Measurements from ENCODE around the gene CECR2. TPM values are rescaled to one million over a fixed set of nuclear protein-coding genes. Genes with fewer than 3 reads are reported as not detected.

Gene CECR2
- total RNA-seq, result under 1 TPM in 1 of 2 experiments, not detected in 1; 0.17 TPM

DNA sequence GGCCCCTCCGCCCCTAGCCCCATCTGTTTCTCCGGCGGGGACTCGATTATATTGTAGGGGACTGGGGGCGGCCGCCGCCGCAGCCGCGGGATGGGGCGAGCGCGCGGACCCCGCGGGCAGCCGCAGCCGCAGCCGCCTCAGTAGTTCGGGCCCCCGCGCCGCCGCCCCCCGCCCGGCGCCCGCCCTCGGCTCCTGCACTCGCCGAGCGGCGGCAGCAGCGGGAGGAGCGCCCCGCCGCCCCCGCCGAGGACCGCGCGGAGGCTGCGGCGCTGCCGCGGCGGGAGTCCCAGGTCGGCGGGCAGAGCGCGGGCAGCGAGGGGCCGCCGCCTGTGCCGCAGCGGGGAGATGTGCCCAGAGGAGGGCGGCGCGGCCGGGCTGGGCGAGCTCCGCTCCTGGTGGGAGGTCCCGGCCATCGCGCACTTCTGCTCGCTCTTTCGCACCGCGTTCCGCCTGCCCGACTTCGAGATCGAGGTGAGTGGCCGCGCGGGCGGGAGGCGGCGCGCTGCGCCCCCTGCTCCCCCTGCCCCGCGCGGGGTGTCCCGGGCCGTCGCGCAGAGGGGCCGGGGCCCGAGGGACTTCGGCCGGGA is at the start of gene CECR2:
Gene CECR2, plus strand, starts transcription at position 22 of the 587 bp plus-strand sequence. Its CDS starts 324 bp downstream, at position 346.
- H3K4me3 Mint-ChIP-seq, result peak within 1 kb of the TSS; percentile 66
- H3K4me1 Mint-ChIP-seq (ENCODE audit: low read depth), result peaks cover 22% of the 10 kb centered on the region
- peaks cover 47% of the 10 kb centered on the region for H3K27me3 Mint-ChIP-seq (ENCODE audit: low read depth)
- no peaks in the 10 kb centered on the region for H3K36me3 Mint-ChIP-seq (ENCODE audit: low read depth)
- intact Hi-C loops (cut with micrococcal nuclease), result loop anchor here (1.0 to 5.0 kb wide), 3 partner anchors 21 to 294 kb away; partner anchors contain the start of gene ADA2
- DNase-seq, result peak; percentile 31
- H3K27ac Mint-ChIP-seq, result no peak within 1 kb of the TSS
- CTCF ChIA-PET, result no interaction called here
- H3K9me3 Mint-ChIP-seq, result no peaks in the 10 kb centered on the region

DNA sequence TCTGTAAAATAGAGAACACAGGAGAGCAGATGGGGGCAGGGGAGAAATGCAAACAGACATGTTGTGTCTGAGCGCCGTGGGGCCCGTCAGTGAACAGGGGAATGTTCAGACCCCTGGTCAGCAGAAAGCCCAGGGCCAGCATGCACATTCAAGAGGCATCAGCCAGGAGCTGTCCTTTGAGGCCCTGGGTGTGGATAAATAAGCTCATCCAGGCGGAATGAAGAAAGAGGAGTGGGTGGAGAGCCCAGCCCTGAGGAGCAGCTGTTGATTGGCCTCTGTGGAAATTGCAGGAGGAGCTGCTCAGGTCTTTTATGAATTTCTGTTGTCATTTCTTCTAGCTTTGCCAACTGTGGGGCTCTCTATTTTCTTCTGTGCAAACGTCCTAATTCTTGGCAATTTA is 49.7 kb upstream of the CECR2 start:
- Mint-ChIP-seq H3K27me3 (ENCODE audit: low read depth) (no peaks in the 10 kb centered on the region), H3K4me1 (ENCODE audit: low read depth) (no peaks in the 10 kb centered on the region), H3K27ac (no peak overlapping the region), H3K36me3 (ENCODE audit: low read depth) (no peaks in the 10 kb centered on the region), H3K9me3 (no peaks in the 10 kb centered on the region), H3K4me3 (no peak overlapping the region)
- DNase-seq, result no peak
- intact Hi-C loops (cut with micrococcal nuclease), result no loop called here
- CTCF ChIA-PET, result interaction anchor here (0.5 to 1.9 kb wide), 5 partner anchors 26 to 148 kb away, joined by 3 to 8 read pairs (median 3); no protein-coding TSS in a partner anchor

DNA sequence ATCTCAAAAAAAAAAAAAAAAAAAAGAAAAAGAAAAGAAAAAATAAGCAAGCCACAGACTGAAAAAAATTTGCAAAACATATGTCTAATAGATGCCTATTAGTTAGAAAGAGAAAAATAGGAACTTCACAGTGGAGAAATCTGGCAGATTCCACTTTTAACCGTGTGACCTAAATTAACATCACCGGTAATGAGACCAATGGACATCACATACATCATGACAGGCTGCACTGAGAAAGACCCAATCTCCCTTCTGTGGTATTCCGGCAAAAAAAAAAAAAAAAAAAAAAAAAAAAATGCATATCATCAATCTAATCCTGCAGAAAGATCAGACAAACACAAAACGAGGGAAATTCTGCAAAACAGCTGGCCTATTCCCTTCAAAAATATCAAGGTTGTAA is 46.7 kb upstream of the CECR2 start:
- H3K9me3 Mint-ChIP-seq, result no peaks in the 10 kb centered on the region

DNA sequence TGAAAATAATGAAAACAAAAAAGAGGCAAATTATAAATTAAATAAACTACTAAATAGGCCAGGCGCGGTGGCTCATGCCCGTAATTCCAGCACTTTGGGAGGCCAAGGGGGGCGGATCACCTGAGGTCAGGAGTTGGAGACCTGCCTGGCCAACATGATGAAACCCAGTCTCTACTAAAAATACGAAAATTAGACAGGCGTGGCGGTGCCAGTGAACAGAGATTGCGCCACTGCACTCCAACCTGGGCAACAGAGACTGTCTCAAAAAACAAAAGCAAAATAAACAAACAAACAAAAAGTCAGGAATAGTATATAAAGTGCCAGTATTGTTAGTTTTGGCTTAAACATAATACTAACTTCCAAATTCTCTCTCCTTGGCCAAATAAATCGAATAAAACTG is 37.6 kb upstream of the CECR2 start:
- no peaks in the 10 kb centered on the region for H3K9me3 Mint-ChIP-seq
- no peak overlapping the region for H3K27ac Mint-ChIP-seq
- no peaks in the 10 kb centered on the region for H3K36me3 Mint-ChIP-seq (ENCODE audit: low read depth)
- H3K27me3 Mint-ChIP-seq (ENCODE audit: low read depth), result no peaks in the 10 kb centered on the region
- H3K4me3 Mint-ChIP-seq, result no peak overlapping the region
- DNase-seq, result no peak
- no peaks in the 10 kb centered on the region for H3K4me1 Mint-ChIP-seq (ENCODE audit: low read depth)
- CTCF ChIA-PET, result no interaction called here
- intact Hi-C loops (cut with micrococcal nuclease), result no loop called here

More for the DNA sequence above, 46.7 kb upstream of the CECR2 start:
- H3K4me1 Mint-ChIP-seq (ENCODE audit: low read depth), result no peaks in the 10 kb centered on the region
- no peak overlapping the region for H3K4me3 Mint-ChIP-seq
- no peak for DNase-seq
- no peaks in the 10 kb centered on the region for H3K27me3 Mint-ChIP-seq (ENCODE audit: low read depth)
- H3K36me3 Mint-ChIP-seq (ENCODE audit: low read depth), result no peaks in the 10 kb centered on the region
- no peak overlapping the region for H3K27ac Mint-ChIP-seq
- CTCF ChIA-PET, result no interaction called here
- intact Hi-C loops (cut with micrococcal nuclease), result no loop called here

DNA sequence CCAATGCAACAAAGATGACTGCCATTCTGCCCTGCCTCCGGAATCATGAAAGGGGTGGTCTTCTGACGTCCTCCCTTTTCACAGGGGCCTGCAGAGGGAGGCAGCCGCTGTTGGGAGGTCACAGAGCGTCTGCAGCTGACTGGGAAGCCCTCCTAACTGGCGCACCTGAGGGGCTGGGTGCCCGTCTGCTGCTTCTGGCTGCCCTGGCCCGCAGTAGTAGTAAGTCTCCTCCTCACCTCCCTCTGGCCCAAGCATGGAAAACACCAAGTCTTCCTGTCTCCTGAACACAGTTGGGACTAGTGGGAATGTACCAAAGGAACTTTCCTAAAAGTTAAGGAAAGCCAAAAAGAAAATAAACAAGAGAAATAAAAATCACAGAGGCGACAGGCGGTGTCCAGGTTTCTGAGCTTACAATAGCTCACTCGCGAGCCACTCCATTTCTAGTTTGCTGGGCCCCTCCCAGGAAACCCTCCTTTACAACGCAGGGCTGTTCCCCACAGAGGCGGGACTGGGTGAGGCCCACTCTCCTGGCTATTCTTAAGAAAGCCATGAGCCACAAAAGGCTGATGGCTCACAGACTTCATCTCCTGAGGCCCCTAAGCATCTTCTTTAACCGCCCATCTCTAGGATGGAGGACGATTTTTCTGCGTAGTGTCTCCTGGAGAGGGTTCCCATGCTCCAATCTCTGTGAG is 37.0 kb upstream of the CECR2 start:
- no peaks in the 10 kb centered on the region for H3K4me1 Mint-ChIP-seq (ENCODE audit: low read depth)
- H3K4me3 Mint-ChIP-seq, result no peak overlapping the region
- CTCF ChIA-PET, result no interaction called here
- no peak overlapping the region for H3K27ac Mint-ChIP-seq
- H3K36me3 Mint-ChIP-seq (ENCODE audit: low read depth), result no peaks in the 10 kb centered on the region
- no peaks in the 10 kb centered on the region for H3K9me3 Mint-ChIP-seq
- intact Hi-C loops (cut with micrococcal nuclease), result no loop called here
- DNase-seq, result no peak
- no peaks in the 10 kb centered on the region for H3K27me3 Mint-ChIP-seq (ENCODE audit: low read depth)

DNA sequence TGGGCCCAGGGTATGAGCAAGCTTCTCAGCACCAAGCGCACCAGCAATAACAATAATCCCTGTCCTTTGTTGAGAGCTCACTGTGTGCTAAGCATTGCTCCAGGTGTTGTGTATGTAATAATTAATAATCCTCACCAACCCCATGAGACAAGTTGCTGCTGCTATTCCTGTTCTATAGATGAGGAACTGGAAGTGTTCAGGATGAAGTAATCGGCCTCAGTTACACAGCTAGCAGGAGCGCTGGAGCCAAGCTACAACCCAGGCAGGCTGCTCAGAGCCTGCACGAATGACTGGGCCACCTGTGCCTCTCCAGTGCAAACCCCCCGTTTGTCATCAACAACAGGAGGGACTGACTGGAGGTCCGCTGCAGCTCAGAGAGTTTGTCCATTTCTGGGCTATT is 35.2 kb upstream of the CECR2 start:
- H3K4me3 Mint-ChIP-seq, result no peak overlapping the region
- H3K27ac Mint-ChIP-seq, result no peak overlapping the region
- H3K9me3 Mint-ChIP-seq, result no peaks in the 10 kb centered on the region
- no peaks in the 10 kb centered on the region for H3K27me3 Mint-ChIP-seq (ENCODE audit: low read depth)
- H3K4me1 Mint-ChIP-seq (ENCODE audit: low read depth), result no peaks in the 10 kb centered on the region
- CTCF ChIA-PET, result no interaction called here
- intact Hi-C loops (cut with micrococcal nuclease), result no loop called here
- no peaks in the 10 kb centered on the region for H3K36me3 Mint-ChIP-seq (ENCODE audit: low read depth)
- DNase-seq, result no peak

DNA sequence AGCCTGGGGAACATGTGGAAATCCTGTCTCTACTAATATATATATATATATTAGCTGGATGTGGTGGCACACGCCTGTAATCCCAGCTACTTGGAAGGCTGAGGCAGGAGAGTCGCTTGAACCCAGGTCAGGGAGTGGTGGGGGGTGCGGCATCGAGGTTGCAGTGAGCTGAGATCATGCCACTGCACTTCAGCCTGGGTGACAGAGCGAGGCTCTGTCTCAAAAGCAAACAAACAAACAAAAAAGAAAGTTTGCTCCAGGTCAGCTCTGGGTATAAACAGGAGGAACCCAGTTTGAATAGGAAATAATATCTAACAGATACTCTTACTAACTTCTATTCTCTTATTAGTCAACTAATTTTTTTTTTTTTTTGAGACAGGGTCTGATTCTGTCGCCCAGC is 34.3 kb upstream of the CECR2 start:
- DNase-seq, result no peak
- intact Hi-C loops (cut with micrococcal nuclease), result no loop called here
- CTCF ChIA-PET, result interaction anchor here (0.6 kb wide), 1 partner anchor 22 kb away, joined by 5 read pairs; no protein-coding TSS in a partner anchor
- no peaks in the 10 kb centered on the region for H3K9me3 Mint-ChIP-seq
- no peak overlapping the region for H3K27ac Mint-ChIP-seq
- H3K36me3 Mint-ChIP-seq (ENCODE audit: low read depth), result no peaks in the 10 kb centered on the region
- H3K4me1 Mint-ChIP-seq (ENCODE audit: low read depth), result no peaks in the 10 kb centered on the region
- no peaks in the 10 kb centered on the region for H3K27me3 Mint-ChIP-seq (ENCODE audit: low read depth)
- H3K4me3 Mint-ChIP-seq, result no peak overlapping the region

DNA sequence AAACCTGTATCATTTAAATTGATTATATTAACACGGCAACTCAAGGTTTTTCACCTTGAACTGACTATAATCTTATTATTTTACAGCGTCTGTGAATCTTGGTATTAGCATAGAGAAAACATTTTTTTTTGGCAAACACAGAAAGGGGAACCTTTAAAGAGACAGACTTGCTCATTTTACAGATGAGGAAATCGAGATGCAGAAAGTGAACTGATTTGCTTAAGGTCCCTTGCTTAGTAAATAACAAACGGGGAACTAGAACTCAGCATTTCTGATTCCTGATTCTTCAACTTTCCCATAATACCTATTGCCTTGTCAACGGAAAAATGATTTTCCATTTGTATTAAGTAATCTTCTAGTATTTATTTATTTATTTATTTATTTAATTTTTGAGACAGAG is 33.2 kb upstream of the CECR2 start:
- intact Hi-C loops (cut with micrococcal nuclease), result no loop called here
- Mint-ChIP-seq H3K4me1 (ENCODE audit: low read depth) (no peaks in the 10 kb centered on the region), H3K27me3 (ENCODE audit: low read depth) (no peaks in the 10 kb centered on the region), H3K4me3 (no peak overlapping the region), H3K9me3 (no peaks in the 10 kb centered on the region), H3K27ac (no peak overlapping the region), H3K36me3 (ENCODE audit: low read depth) (no peaks in the 10 kb centered on the region)
- DNase-seq, result no peak
- CTCF ChIA-PET, result no interaction called here

DNA sequence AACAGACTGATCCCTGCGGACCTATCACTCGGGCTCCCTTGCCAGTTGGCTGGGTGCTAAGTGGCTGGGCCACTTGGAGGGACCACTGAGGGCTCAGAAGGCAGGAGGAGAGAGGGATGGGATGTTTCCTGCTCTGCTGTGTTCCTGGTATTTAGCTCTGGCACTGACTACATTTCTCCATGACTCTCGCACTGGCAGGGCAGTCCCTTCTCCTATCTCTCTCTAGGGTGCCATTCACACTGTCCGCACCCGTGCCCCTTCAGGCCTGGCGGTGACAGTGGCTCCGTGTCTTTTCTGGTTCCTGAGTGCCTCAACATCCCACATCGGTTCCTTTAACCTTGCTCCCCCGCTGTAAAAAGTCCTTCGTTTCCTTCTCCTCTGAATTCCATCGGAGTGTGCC is 31.6 kb upstream of the CECR2 start:
- DNase-seq, result no peak
- Mint-ChIP-seq H3K9me3 (no peaks in the 10 kb centered on the region), H3K36me3 (ENCODE audit: low read depth) (no peaks in the 10 kb centered on the region), H3K27me3 (ENCODE audit: low read depth) (no peaks in the 10 kb centered on the region), H3K4me3 (no peak overlapping the region), H3K4me1 (ENCODE audit: low read depth) (no peaks in the 10 kb centered on the region), H3K27ac (no peak overlapping the region)
- intact Hi-C loops (cut with micrococcal nuclease), result no loop called here
- CTCF ChIA-PET, result interaction anchor here (0.6 kb wide), 1 partner anchor 262 kb away, joined by 4 read pairs; no protein-coding TSS in a partner anchor

DNA sequence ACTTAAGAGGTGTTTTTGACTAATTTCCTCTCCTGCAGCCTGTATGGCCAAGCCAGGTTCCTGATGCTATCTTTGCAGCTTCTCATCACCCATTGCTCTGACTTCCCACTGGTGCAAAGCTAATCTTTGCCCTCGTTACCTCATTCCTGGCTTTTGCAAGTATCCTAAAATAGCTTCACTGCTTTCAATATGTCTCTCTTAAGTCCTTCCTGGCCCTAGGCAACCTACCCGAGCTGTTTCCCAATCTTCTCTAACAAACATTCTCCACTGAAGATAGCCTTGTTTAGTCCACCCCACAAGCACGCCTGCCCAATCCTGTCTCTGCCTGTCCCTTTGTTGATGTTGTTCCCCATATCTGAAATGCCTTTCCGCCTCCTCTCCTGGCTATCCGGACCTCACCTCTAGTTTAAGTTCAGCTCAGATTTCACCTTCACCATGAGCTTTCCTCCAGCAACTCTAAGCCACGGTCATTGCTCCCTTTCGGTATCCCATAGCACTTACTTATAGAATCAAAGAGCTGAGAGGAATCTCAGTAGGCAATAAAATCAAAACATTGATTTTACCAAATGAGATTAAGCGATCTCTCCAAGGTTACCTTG is 30.1 kb upstream of the CECR2 start:
- CTCF ChIA-PET, result interaction anchor here (0.6 kb wide), 1 partner anchor 13 kb away, joined by 5 read pairs; no protein-coding TSS in a partner anchor
- Mint-ChIP-seq H3K27me3 (ENCODE audit: low read depth) (no peaks in the 10 kb centered on the region), H3K4me1 (ENCODE audit: low read depth) (no peaks in the 10 kb centered on the region), H3K36me3 (ENCODE audit: low read depth) (no peaks in the 10 kb centered on the region), H3K27ac (no peak overlapping the region), H3K4me3 (no peak overlapping the region), H3K9me3 (no peaks in the 10 kb centered on the region)
- DNase-seq, result no peak
- intact Hi-C loops (cut with micrococcal nuclease), result no loop called here

DNA sequence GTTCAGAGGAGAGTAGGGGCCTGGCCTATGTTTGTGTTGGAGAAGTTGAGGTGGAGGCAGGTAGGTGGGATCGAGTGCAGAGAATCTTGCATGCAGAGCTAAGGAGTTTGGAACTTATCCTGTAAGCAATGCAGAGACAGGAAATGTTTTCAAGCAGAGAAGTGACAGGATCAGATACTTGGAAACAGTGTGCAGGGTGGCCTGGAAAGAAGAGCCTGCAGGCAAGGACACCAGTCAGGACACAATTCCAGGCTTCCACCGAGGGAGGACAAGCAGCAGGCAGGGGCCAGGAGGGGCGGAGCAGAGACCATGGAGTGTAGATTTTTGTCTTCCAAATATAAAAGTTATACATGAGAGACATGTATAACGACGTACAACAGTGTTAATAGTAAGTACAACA is 26.9 kb upstream of the CECR2 start:
- H3K36me3 Mint-ChIP-seq (ENCODE audit: low read depth), result no peaks in the 10 kb centered on the region
- no peaks in the 10 kb centered on the region for H3K4me1 Mint-ChIP-seq (ENCODE audit: low read depth)
- no peaks in the 10 kb centered on the region for H3K9me3 Mint-ChIP-seq
- no peaks in the 10 kb centered on the region for H3K27me3 Mint-ChIP-seq (ENCODE audit: low read depth)
- H3K4me3 Mint-ChIP-seq, result no peak overlapping the region
- no peak for DNase-seq
- CTCF ChIA-PET, result no interaction called here
- no peak overlapping the region for H3K27ac Mint-ChIP-seq
- intact Hi-C loops (cut with micrococcal nuclease), result no loop called here

DNA sequence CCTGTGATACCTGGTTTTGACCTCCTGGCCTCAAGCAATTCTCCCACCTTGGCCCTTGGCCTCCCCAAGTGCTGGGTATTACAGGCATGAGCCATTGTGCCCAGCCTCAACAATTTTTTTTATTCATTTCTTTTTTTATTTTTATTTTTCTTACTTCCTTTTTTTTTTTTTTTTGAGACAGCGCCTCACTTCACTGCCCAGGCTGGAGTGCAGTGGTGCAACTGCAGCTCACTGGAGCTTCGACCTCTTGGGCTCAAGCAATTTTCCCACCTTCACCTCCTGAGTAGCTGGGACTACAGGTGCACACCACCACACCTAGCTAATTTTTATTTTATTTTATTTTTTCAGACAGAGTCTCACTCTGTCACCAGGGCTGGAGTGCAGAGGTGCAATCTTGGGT is 25.5 kb upstream of the CECR2 start:
- intact Hi-C loops (cut with micrococcal nuclease), result no loop called here
- Mint-ChIP-seq H3K36me3 (ENCODE audit: low read depth) (no peaks in the 10 kb centered on the region), H3K4me1 (ENCODE audit: low read depth) (no peaks in the 10 kb centered on the region), H3K27me3 (ENCODE audit: low read depth) (peaks cover under 1% of the 10 kb centered on the region), H3K4me3 (no peak overlapping the region), H3K27ac (no peak overlapping the region), H3K9me3 (no peaks in the 10 kb centered on the region)
- CTCF ChIA-PET, result no interaction called here
- no peak for DNase-seq

DNA sequence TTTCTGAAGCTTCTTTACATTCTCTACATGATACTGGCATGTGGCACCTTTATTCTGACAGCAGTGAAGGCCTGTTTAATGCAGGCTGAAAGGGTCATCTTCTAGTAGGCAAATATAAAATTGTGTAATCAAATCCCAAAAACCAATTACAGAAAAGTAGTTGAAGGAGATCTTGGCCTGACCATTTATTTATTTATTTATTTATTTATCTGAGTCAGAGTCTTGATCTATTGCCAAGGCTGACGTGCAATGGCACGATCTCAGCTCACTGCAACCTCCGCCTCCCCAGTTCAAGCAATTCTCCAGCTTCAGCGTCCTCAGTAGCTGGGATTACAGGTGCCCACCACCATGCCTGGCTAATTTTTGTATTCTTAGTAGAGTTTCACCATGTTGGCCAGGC is 22.7 kb upstream of the CECR2 start:
- no peaks in the 10 kb centered on the region for H3K9me3 Mint-ChIP-seq
- H3K27ac Mint-ChIP-seq, result no peak overlapping the region
- intact Hi-C loops (cut with micrococcal nuclease), result no loop called here
- H3K4me3 Mint-ChIP-seq, result no peak overlapping the region
- H3K27me3 Mint-ChIP-seq (ENCODE audit: low read depth), result peaks cover 3% of the 10 kb centered on the region
- H3K36me3 Mint-ChIP-seq (ENCODE audit: low read depth), result no peaks in the 10 kb centered on the region
- no peak for DNase-seq
- H3K4me1 Mint-ChIP-seq (ENCODE audit: low read depth), result no peaks in the 10 kb centered on the region
- CTCF ChIA-PET, result no interaction called here
